AG04449 (cell line): Measurements from ENCODE around the gene ARFGEF3.

ENCODE experiments used
- CTCF ChIA-PET: fragments of 350-600 bp; formaldehyde crosslinking; extraction: SDS; loops from one replicate; lab custom pipeline; 2021; ENCODE audit warnings: antibody characterized with exemption; lab: Yijun Ruan, JAX
- POLR2A ChIA-PET: fragments of 400-600, 350-600 bp; formaldehyde crosslinking; extraction: SDS; loops from one replicate; lab custom pipeline; 2020; ENCODE audit warnings: antibody characterized with exemption, inconsistent platforms; lab: Yijun Ruan, JAX
- DNase-seq: peaks from one replicate; pipeline ENCODE4 v3.0.0-alpha.2; 2010; ENCODE audit warnings: low read depth, low spot score
- H3K4me3 ChIP-seq: 2 replicates; pipeline ENCODE4 v1.5.1; 2011; ENCODE audit warnings: low read depth, mild to moderate bottlenecking, control low read depth, low read length
- CTCF ChIP-seq: IDR thresholded peaks from one replicate; pipeline ENCODE4 v1.5.1; 2011; ENCODE audit warnings: mild to moderate bottlenecking, moderate library complexity, low read length, control low read depth, inconsistent platforms; ENCODE audit not compliant: insufficient read depth; ENCODE audit errors: missing control alignments

Gene ARFGEF3

GRCh38 chr6:138264372-138264880 is 102.7 kb downstream of the ARFGEF3 start:
- TF ChIP-seq CTCF: no peak
- ChIA-PET CTCF (no interaction called here), POLR2A (no interaction called here)
- no peak overlapping the region for H3K4me3 ChIP-seq
- DNase-seq: no peak

GRCh38 chr6:138266095-138266494 is 104.4 kb downstream of the ARFGEF3 start:
- ChIA-PET CTCF (no interaction called here), POLR2A (no interaction called here)
- no peak for TF ChIP-seq CTCF
- no peak for DNase-seq
- H3K4me3 ChIP-seq: no peak overlapping the region

GRCh38 chr6:138267971-138268895 is 106.5 kb downstream of the ARFGEF3 start:
- DNase-seq: no peak
- ChIA-PET POLR2A (no interaction called here), CTCF (no interaction called here)
- H3K4me3 ChIP-seq: no peak overlapping the region
- no peak for TF ChIP-seq CTCF

GRCh38 chr6:138271451-138271850 is 109.7 kb downstream of the ARFGEF3 start:
- no peak for DNase-seq
- CTCF ChIA-PET: no interaction called here
- POLR2A ChIA-PET: no interaction called here

GRCh38 chr6:138272533-138273315 is 111.0 kb downstream of the ARFGEF3 start:
- ChIA-PET CTCF (no interaction called here), POLR2A (no interaction called here)
- TF ChIP-seq CTCF: no peak
- H3K4me3 ChIP-seq: no peak overlapping the region
- no peak for DNase-seq

More at GRCh38 chr6:138271451-138271850, 109.7 kb downstream of the ARFGEF3 start:
- H3K4me3 ChIP-seq: no peak overlapping the region
- TF ChIP-seq CTCF: no peak

GRCh38 chr6:138275976-138276375 is 114.2 kb downstream of the ARFGEF3 start:
- ChIA-PET CTCF (interaction anchor here (1.0 to 1.1 kb wide), 2 partner anchors 159 to 160 kb away, joined by 3 to 4 read pairs; no protein-coding TSS in a partner anchor), POLR2A (no interaction called here)
- no peak for TF ChIP-seq CTCF
- DNase-seq: no peak
- H3K4me3 ChIP-seq: no peak overlapping the region
